GM13977 (cell line): ENCODE data around the gene ZDHHC12.
"Not testable (repeated sequence)": the region's sequence is repeated elsewhere in the genome, so short reads cannot be mapped to it uniquely, and the experiment has no call there.

ENCODE experiments used
- DNase-seq: peaks from one replicate; pipeline ENCODE4 v3.0.0; 2012; ENCODE audit warnings: low spot score
- in situ Hi-C: fragments of 300-500 bp; cut with MboI; formaldehyde crosslinking; loops from one replicate; pipeline ENCODE4 v1.12.0; 2022; ENCODE audit warnings: low sequenced_read_pairs, low pct_unique_long_range_greater_than_20kb, mixed read lengths, inconsistent platforms; ENCODE audit not compliant: unreplicated experiment
- TF ChIP-seq, protein P1 (sequence below): IDR thresholded peaks from 2 replicates; pipeline ENCODE4 v1.5.1; 2012; ENCODE audit warnings: mild to moderate bottlenecking, control low read depth; ENCODE audit not compliant: insufficient read depth; ENCODE audit errors: extremely low read depth, missing control alignments

ZDHHC12 gene

DNA sequence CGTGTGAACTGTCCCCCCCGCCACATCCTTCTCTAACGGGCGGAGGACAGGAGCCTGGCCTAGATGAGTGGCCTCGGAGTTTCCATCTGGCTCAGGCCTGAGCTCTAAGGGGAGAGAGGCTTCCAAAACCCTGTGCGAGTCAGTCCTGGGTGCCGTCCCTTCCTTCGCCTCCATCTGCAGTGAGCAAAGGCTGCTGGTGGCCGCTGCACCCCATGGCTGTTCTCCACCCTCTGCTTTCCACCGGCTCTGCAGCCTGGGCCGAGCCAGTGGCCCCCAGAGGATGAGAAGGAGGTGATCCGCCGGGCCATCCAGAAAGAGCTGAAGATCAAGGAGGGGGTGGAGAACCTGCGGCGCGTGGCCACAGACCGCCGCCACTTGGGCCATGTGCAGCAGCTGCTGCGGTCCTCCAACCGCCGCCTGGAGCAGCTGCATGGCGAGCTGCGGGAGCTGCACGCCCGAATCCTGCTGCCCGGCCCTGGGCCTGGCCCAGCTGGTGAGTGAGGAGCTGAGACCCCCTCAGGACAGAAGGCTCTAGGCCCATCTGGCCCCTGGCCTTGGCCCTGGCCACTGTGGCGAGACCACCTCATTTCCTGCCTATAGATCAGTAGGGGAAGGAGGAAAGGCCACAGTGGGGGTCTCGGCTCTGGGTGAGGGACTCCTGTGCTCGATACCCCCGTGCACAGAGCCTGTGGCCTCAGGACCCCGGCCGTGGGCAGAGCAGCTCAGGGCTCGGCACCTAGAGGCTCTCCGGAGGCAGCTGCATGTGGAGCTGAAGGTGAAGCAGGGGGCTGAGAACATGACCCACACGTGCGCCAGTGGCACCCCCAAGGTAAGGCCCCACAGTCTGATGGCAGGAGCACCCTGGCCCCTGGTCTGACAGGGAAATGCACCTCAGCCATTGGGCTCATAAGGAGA, 18.6 kb downstream of the ZDHHC12 start:
- in situ Hi-C loops, result no loop called here
- no peak for DNase-seq
- TF ChIP-seq, protein P1, sequence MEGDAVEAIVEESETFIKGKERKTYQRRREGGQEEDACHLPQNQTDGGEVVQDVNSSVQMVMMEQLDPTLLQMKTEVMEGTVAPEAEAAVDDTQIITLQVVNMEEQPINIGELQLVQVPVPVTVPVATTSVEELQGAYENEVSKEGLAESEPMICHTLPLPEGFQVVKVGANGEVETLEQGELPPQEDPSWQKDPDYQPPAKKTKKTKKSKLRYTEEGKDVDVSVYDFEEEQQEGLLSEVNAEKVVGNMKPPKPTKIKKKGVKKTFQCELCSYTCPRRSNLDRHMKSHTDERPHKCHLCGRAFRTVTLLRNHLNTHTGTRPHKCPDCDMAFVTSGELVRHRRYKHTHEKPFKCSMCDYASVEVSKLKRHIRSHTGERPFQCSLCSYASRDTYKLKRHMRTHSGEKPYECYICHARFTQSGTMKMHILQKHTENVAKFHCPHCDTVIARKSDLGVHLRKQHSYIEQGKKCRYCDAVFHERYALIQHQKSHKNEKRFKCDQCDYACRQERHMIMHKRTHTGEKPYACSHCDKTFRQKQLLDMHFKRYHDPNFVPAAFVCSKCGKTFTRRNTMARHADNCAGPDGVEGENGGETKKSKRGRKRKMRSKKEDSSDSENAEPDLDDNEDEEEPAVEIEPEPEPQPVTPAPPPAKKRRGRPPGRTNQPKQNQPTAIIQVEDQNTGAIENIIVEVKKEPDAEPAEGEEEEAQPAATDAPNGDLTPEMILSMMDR, result no peak

- DNase-seq, result no peak
- TF ChIP-seq, protein P1, result no peak
- in situ Hi-C loops, result no loop called here
Measured at GRCh38 chr9:128704356-128704670, 19.6 kb downstream of the ZDHHC12 start.

GRCh38 chr9:128703616-128704355, 20.1 kb downstream of the ZDHHC12 start:
- DNase-seq, result no peak
- TF ChIP-seq, protein P1, result no peak
- in situ Hi-C loops, result no loop called here

DNA sequence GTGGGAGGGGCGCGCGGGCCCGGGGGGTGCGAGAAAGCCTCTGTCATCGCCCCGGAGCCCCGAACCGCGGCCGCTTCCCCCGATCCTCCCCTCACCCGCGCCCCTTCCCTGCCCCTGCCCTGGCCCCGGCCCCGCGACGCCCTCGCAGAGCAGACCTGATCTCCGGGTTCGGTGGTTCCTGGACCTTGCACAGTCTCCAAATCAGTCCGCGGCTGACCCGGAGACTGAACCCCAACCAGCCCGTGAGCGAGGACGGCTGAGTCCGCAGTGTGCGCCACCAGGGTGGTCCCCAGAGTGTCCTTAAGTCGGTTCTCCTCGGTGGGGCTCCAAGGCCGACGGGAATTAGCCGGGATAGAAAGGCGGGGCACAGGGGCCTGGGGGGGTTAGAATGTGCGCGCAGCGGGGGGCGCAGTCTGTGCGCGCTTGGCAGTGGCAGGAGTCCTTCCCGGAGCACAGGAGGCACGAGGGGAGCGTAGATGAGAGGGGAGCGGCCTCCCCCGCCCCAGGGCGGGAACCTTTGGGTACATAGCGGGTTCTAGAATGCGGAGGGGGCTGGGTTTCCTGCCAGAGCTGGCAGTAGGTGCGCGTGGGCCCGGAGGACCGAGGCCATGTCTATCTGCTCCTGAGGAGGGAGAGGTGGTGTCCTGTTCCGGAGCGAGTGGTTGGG, 20.8 kb downstream of the ZDHHC12 start:
- in situ Hi-C loops, result no loop called here
- DNase-seq, result peak; percentile 74
- TF ChIP-seq, protein P1, result no peak

- peak; percentile 97 for DNase-seq
- in situ Hi-C loops, result no loop called here
- TF ChIP-seq, protein P1, result peak; percentile 90
Measured at GRCh38 chr9:128702445-128702948, 21.4 kb downstream of the ZDHHC12 start, which contains the start of gene PKN3. PKN3 (plus strand) TSS chr9:128702503; CDS start chr9:128702916, 413 bp downstream.

- TF ChIP-seq, protein P1, result no peak
Measured at GRCh38 chr9:128701227-128701854, 22.6 kb downstream of the ZDHHC12 start.

DNA sequence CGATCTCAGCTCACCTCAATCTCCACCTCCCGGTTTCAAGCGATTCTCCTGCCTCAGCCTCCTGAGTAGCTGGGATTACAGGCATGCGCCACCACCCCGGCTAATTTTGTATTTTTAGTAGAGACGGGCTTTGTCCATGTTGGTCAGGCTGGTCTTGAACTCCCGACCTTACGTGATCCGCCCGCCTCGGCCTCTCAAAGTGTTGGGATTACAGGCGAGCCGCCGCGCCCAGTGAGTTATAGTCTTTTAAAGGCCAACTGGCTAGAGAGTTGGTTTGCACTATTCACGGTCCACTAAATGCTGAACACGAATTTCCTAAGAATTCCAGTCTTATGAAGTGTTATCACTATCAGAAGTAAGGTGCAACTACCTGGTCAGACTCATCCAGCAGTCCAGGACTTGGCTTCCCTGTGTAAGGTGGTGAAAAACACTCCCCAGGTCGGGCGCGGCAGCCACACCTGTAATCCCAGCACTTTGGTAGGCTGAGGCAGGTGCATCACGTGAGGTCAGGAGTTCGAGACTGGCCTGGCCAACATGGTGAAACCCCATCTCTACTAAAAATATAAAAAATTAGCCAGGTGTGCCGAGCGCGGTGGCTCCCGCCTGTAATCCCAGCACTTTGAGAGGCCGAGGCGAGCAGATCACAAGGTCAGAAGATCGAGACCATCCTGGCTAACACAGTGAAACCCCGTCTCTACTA, 24.7 kb downstream of the ZDHHC12 start:
- in situ Hi-C loops, DNase-seq: not testable (repeated sequence)

More at GRCh38 chr9:128701227-128701854, 22.6 kb downstream of the ZDHHC12 start:
- in situ Hi-C loops, result no loop called here
- no peak for DNase-seq
